A673 (cell line): Measurements from ENCODE around the gene RFT1. TPM values are rescaled to one million over a fixed set of nuclear protein-coding genes. Genes with fewer than 3 reads are reported as not detected.

Source experiments
- BruUV-seq: library from RNA; stranded (reverse); fragments of 400-500 nt; replicated peaks from 2 replicates; lab custom pipeline; 2021; lab: Mats Ljungman, UMichigan
- CTCF ChIA-PET: fragments of 300-600 bp; sonication (Branson Sonifier 250); formaldehyde crosslinking; loops from one replicate; lab custom pipeline; 2022; ENCODE audit warnings: antibody characterized with exemption; lab: Charles Lee
- POLR2A ChIA-PET: fragments of 300-600 bp; sonication (Branson Sonifier 250); formaldehyde crosslinking; loops from one replicate; lab custom pipeline; 2022; ENCODE audit warnings: antibody characterized with exemption; ENCODE audit not compliant: low non-redundant PET; lab: Charles Lee
- DNase-seq: peaks from one replicate; pipeline ENCODE4 v3.0.0-alpha.2; 2015; ENCODE audit warnings: low spot score
- H3K27ac ChIP-seq: fragments of 200-600 bp; sonication (generic); 2 replicates; pipeline ENCODE4 v1.5.1; 2016; ENCODE audit warnings: mixed run types, low read depth, mild to moderate bottlenecking, mixed read lengths, antibody characterized with exemption, low read length; ENCODE audit not compliant: poor library complexity, severe bottlenecking
- H3K27me3 ChIP-seq: fragments of 200-600 bp; sonication (generic); replicated peaks from 2 replicates; pipeline ENCODE4 v1.6.1; 2017; ENCODE audit warnings: mixed run types, low read depth, mild to moderate bottlenecking, mixed read lengths, antibody characterized with exemption, low read length; ENCODE audit not compliant: insufficient read depth, poor library complexity
- H3K36me3 ChIP-seq: fragments of 200-600 bp; sonication (generic); 2 replicates; pipeline ENCODE4 v1.6.1; 2016; ENCODE audit warnings: mixed run types, mild to moderate bottlenecking, mixed read lengths, antibody characterized with exemption, low read length; ENCODE audit not compliant: insufficient read depth, poor library complexity, severe bottlenecking
- H3K4me1 ChIP-seq: fragments of 200-600 bp; sonication (generic); 2 replicates; pipeline ENCODE4 v1.6.1; 2017; ENCODE audit warnings: mixed run types, mild to moderate bottlenecking, mixed read lengths, antibody characterized with exemption, low read length; ENCODE audit not compliant: insufficient read depth, poor library complexity, severe bottlenecking
- H3K4me3 ChIP-seq: fragments of 200-600 bp; sonication (generic); 2 replicates; pipeline ENCODE4 v1.5.1; 2016; ENCODE audit warnings: low read depth, mixed run types, mild to moderate bottlenecking, mixed read lengths, low read length; ENCODE audit not compliant: poor library complexity, severe bottlenecking
- H3K9me3 ChIP-seq: fragments of 200-600 bp; sonication (generic); 2 replicates; pipeline ENCODE4 v1.6.1; 2016; ENCODE audit warnings: mixed run types, low read depth, mild to moderate bottlenecking, mixed read lengths, antibody characterized with exemption, low read length; ENCODE audit not compliant: poor library complexity, severe bottlenecking
- CTCF ChIP-seq: fragments of 300-800, 200-600 bp; sonication (generic); conservative IDR thresholded peaks from 2 replicates; pipeline ENCODE4 v1.5.1; 2017; ENCODE audit warnings: low read depth, mild to moderate bottlenecking, antibody characterized with exemption, low read length, moderate library complexity, mixed read lengths
- EZH2 ChIP-seq: fragments of 200-600 bp; sonication (generic); IDR thresholded peaks from 2 replicates; pipeline ENCODE4 v1.6.1; 2017; ENCODE audit warnings: borderline replicate concordance, low read depth, mild to moderate bottlenecking, mixed read lengths, antibody characterized with exemption, low read length; ENCODE audit not compliant: poor library complexity, severe bottlenecking
- intact Hi-C: fragments of 100-400 bp; cut with micrococcal nuclease; formaldehyde crosslinking; loops from one replicate; pipeline ENCODE4 v1.10.0; 2022; ENCODE audit not compliant: unreplicated experiment
- total RNA-seq: library from RNA; stranded (reverse); gene quantifications from 2 replicates; pipeline ENCODE4 v1.2.3, GENCODE V29; 2021

RFT1 gene
- total RNA-seq, 1 experiment from 2014 or later = 16.7 TPM

DNA sequence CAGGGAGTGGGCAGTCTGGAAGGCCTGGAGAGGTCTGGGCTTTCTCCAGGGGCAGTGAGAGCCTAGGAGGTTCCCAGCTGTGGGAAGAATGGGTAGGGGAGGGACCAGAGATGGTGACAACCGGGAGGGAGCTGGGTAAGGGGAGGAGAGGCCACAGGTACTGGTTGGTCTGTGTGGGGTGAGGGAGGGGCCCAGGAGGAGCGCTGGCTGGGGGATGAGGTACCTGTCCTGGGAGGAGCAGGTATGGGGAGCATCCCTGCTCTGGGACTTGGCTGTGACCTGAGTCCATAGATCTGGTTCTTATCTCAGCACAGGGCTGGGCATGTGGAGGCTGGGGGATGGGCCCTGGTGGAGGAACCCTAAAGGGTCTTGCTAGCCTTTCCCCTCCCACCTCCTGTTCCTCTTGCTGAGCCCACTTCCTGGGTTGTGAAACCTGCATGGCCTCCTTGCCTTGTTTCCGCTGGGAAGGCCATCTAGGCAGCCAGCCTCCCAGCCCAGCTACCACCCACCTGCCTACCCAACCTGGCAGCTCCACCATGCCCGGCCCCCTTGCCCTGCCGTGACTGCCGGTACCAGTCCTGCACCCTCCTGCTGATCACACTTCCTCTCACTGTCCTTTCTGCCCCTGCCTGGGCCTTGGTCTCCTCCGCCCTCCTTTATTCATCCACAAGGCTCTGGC lies 41.7 kb upstream of the RFT1 start:
- BruUV-seq = no TSS peak
- Histone ChIP-seq H3K36me3 (no peaks in the 10 kb centered on the region), H3K27me3 (no peaks in the 10 kb centered on the region), H3K27ac (no peak overlapping the region), H3K4me1 (no peaks in the 10 kb centered on the region), H3K4me3 (no peak overlapping the region), H3K9me3 (no peaks in the 10 kb centered on the region)
- DNase-seq = no peak
- POLR2A ChIA-PET = no interaction called here
- intact Hi-C loops = no loop called here
- TF ChIP-seq CTCF (no peak), EZH2 (no peak)
- CTCF ChIA-PET = no interaction called here

- ChIA-PET CTCF (no interaction called here), POLR2A (no interaction called here)
- Histone ChIP-seq H3K4me3 (no peak overlapping the region), H3K36me3 (no peaks in the 10 kb centered on the region), H3K27ac (no peak overlapping the region), H3K27me3 (no peaks in the 10 kb centered on the region), H3K9me3 (no peaks in the 10 kb centered on the region), H3K4me1 (no peaks in the 10 kb centered on the region)
- DNase-seq = no peak
- TF ChIP-seq CTCF (no peak), EZH2 (no peak)
- no TSS peak for BruUV-seq
- intact Hi-C loops = no loop called here
Measured at GRCh38 chr3:53171064-53171418, 40.8 kb upstream of the RFT1 start.

DNA sequence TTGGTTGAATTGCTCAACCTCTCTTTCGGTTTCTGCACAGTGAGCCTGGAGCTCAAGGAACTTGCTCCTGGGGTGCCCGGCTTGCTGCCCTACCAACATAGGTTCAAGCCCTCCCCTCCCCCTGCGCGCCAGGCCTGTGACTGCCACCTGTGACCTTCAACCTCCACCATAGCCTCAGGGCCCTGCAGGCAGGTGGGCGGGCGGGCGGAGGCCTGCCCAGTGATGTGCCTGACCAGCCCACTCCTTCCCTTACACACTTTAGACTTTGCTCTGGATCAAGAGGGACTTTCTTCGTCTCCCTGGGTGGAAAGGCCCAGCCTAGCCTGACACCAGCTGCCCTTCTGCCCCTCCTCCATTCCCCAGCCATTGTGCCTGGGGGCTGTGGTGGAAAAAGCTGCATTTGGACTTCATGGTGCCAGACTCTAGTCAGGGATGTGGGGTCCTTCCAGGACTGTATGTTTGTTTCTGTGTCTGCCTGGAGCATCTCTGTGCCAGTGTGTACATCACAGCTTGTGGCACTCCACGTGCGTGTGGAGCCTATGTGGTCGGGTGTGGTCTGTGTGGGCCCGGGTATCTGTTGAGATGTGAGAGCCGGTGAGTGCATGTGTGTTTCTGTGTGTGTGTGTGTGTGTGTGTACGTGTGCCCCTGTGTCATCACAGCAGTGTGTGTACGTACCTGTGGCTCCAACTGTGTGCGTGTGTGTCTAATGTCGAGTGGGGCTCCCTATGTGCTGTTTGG lies 40.3 kb upstream of the RFT1 start:
- ChIA-PET POLR2A (no interaction called here), CTCF (no interaction called here)
- H3K4me3 ChIP-seq = no peak overlapping the region
- BruUV-seq = no TSS peak
- H3K9me3 ChIP-seq = no peaks in the 10 kb centered on the region
- no peak for DNase-seq
- H3K27me3 ChIP-seq = no peaks in the 10 kb centered on the region
- intact Hi-C loops = no loop called here
- no peak overlapping the region for H3K27ac ChIP-seq
- no peaks in the 10 kb centered on the region for H3K4me1 ChIP-seq
- TF ChIP-seq CTCF (no peak), EZH2 (no peak)
- no peaks in the 10 kb centered on the region for H3K36me3 ChIP-seq
